ENCODE results near the gene GPC5. TPM values are rescaled to one million over a fixed set of nuclear protein-coding genes. Genes with fewer than 3 reads are reported as not detected.

Gene GPC5
- total RNA-seq, 1 donor from 2014 or later, result 0.24 TPM

- intact Hi-C loops (cut with micrococcal nuclease), result no loop called here
Measured at GRCh38 chr13:92251671-92252210, 853.3 kb downstream of the GPC5 start.

GRCh38 chr13:92255526-92255925, 857.1 kb downstream of the GPC5 start:
- TF ChIP-seq, protein P1, sequence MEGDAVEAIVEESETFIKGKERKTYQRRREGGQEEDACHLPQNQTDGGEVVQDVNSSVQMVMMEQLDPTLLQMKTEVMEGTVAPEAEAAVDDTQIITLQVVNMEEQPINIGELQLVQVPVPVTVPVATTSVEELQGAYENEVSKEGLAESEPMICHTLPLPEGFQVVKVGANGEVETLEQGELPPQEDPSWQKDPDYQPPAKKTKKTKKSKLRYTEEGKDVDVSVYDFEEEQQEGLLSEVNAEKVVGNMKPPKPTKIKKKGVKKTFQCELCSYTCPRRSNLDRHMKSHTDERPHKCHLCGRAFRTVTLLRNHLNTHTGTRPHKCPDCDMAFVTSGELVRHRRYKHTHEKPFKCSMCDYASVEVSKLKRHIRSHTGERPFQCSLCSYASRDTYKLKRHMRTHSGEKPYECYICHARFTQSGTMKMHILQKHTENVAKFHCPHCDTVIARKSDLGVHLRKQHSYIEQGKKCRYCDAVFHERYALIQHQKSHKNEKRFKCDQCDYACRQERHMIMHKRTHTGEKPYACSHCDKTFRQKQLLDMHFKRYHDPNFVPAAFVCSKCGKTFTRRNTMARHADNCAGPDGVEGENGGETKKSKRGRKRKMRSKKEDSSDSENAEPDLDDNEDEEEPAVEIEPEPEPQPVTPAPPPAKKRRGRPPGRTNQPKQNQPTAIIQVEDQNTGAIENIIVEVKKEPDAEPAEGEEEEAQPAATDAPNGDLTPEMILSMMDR (IDR thresholded peaks at IDR 0.05), result no peak
- Mint-ChIP-seq H3K27ac (no peak overlapping the region), H3K4me3 (no peak overlapping the region), H3K9me3 (peaks cover 8% of the 10 kb centered on the region), H3K27me3 (no peaks in the 10 kb centered on the region), H3K36me3 (ENCODE audit: low read depth) (no peaks in the 10 kb centered on the region), H3K4me1 (no peaks in the 10 kb centered on the region)
- DNase-seq (no peak), ATAC-seq (ENCODE audit: low read depth) (no peak)
- ChIA-PET POLR2A (no interaction called here), CTCF (no interaction called here)
- intact Hi-C loops (cut with micrococcal nuclease), result no loop called here

More at GRCh38 chr13:92251671-92252210, 853.3 kb downstream of the GPC5 start:
- Mint-ChIP-seq H3K27me3 (no peaks in the 10 kb centered on the region), H3K36me3 (ENCODE audit: low read depth) (no peaks in the 10 kb centered on the region), H3K27ac (no peak overlapping the region), H3K4me3 (no peak overlapping the region), H3K9me3 (peaks cover 11% of the 10 kb centered on the region), H3K4me1 (no peaks in the 10 kb centered on the region)
- POLR2A ChIA-PET, result no interaction called here
- CTCF ChIA-PET, result no interaction called here
- TF ChIP-seq, protein P1 (IDR thresholded peaks at IDR 0.05), result no peak
- DNase-seq (no peak), ATAC-seq (ENCODE audit: low read depth) (no peak)

- no peaks in the 10 kb centered on the region for H3K27me3 Mint-ChIP-seq
- peaks cover 4% of the 10 kb centered on the region for H3K9me3 Mint-ChIP-seq
- intact Hi-C loops (cut with micrococcal nuclease), result no loop called here
- no peaks in the 10 kb centered on the region for H3K4me1 Mint-ChIP-seq
- TF ChIP-seq, protein P1 (IDR thresholded peaks at IDR 0.05), result no peak
- POLR2A ChIA-PET, result no interaction called here
- ATAC-seq (ENCODE audit: low read depth) (no peak), DNase-seq (no peak)
- CTCF ChIA-PET, result no interaction called here
- no peak overlapping the region for H3K4me3 Mint-ChIP-seq
- H3K27ac Mint-ChIP-seq, result no peak overlapping the region
- H3K36me3 Mint-ChIP-seq (ENCODE audit: low read depth), result no peaks in the 10 kb centered on the region
Measured at GRCh38 chr13:92256211-92256610, 857.8 kb downstream of the GPC5 start.

DNA sequence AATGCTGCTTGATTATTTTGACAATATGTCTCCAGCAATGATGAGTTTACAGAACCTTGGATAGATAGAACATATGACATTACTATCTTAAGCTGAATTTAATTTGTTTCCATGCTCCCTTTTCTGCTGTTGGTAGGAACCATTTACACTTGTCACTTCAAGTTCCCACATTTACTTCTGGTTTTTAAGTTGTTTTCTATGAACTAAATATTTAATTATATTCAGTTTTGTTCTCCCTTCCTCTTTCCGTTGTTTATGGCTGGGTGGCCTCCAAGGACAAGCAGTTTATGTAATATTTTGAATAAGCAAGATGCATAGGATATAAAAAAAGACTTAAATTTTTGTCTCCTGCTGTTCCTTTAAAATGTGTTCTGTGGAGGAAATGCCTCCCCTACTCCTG, 860.6 kb downstream of the GPC5 start:
- H3K36me3 Mint-ChIP-seq (ENCODE audit: low read depth), result no peaks in the 10 kb centered on the region
- ChIA-PET POLR2A (no interaction called here), CTCF (no interaction called here)
- intact Hi-C loops (cut with micrococcal nuclease), result no loop called here
- H3K27me3 Mint-ChIP-seq, result no peaks in the 10 kb centered on the region
- no peak overlapping the region for H3K4me3 Mint-ChIP-seq
- DNase-seq, result no peak
- H3K4me1 Mint-ChIP-seq, result no peaks in the 10 kb centered on the region
- TF ChIP-seq, protein P1 (IDR thresholded peaks at IDR 0.05), result no peak
- H3K27ac Mint-ChIP-seq, result no peak overlapping the region
- no peaks in the 10 kb centered on the region for H3K9me3 Mint-ChIP-seq
- ATAC-seq (ENCODE audit: low read depth), result no peak

DNA sequence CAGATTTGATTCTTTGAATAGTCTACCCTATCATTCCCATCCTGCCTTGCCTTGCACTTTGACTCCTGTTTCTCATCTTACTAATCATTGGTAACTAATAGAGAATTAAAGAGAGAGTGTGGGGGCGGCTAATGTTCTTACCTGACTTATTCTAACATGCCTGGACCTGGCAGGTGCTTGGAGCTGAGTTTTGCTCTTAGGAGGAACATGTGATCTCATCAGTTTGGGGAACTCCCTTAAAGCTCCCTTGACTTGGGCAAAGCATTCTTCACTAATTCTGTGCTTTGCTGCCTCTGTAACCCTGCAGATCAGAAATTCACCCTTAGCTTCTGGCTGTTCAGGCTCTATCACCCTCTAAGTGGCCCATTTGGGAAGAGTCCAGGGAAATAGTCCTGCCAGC, 861.1 kb downstream of the GPC5 start:
- Mint-ChIP-seq H3K27ac (no peak overlapping the region), H3K4me1 (no peaks in the 10 kb centered on the region), H3K36me3 (ENCODE audit: low read depth) (no peaks in the 10 kb centered on the region), H3K9me3 (no peaks in the 10 kb centered on the region), H3K4me3 (no peak overlapping the region), H3K27me3 (no peaks in the 10 kb centered on the region)
- ChIA-PET POLR2A (no interaction called here), CTCF (no interaction called here)
- ATAC-seq (ENCODE audit: low read depth) (no peak), DNase-seq (no peak)
- intact Hi-C loops (cut with micrococcal nuclease), result no loop called here
- TF ChIP-seq, protein P1 (IDR thresholded peaks at IDR 0.05), result no peak
